ENCODE data around the gene VEPH1.

DNA sequence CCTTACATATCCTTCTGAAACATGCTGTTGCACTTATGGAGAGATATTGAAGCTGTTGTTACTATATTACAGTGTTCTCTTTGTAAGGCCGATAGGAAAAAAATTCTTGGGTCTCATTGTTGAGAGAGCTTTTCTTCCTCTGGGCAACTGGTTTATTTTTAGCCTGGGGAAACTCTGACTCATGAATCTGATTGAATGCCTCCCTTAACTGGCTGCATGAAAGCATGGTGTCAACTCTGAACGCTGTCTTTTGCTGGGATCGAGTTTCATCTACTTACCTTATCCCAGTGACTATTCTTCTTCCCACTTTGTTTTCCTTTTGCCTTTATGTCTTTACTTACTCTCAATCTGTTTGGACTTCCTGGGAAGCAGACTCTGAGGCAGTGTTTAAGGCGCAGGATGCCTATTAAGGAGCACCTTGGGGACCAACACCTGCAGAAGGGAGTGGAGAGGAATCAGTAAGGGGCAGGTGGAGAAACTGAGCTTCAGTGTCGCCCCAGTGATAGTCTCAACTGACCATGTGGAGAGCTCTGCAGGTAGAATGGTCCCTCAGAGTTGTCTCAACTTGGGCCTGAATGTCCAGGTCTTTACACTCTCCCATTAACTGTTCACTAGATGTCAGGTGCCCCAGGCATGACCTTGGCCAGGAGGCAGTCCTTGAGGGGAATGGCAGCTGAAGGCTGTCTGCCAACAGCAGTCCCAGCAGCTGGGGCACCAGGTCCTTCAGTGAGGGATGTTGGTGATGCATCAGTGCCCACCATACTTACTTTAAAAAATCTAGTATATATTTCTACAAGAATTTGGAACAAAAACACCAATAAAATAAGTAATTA is 254.4 kb downstream of the VEPH1 start:
- TF ChIP-seq, protein P1, sequence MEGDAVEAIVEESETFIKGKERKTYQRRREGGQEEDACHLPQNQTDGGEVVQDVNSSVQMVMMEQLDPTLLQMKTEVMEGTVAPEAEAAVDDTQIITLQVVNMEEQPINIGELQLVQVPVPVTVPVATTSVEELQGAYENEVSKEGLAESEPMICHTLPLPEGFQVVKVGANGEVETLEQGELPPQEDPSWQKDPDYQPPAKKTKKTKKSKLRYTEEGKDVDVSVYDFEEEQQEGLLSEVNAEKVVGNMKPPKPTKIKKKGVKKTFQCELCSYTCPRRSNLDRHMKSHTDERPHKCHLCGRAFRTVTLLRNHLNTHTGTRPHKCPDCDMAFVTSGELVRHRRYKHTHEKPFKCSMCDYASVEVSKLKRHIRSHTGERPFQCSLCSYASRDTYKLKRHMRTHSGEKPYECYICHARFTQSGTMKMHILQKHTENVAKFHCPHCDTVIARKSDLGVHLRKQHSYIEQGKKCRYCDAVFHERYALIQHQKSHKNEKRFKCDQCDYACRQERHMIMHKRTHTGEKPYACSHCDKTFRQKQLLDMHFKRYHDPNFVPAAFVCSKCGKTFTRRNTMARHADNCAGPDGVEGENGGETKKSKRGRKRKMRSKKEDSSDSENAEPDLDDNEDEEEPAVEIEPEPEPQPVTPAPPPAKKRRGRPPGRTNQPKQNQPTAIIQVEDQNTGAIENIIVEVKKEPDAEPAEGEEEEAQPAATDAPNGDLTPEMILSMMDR (IDR thresholded peaks at IDR 0.05), result no peak
- TF ChIP-seq POLR2A (IDR thresholded peaks at IDR 0.05), result no peak

Data from testis (tissue), 2 donors.